GM23338 (cell line): ENCODE data around the gene NAAA.
"Not testable (repeated sequence)": the region's sequence is repeated elsewhere in the genome, so short reads cannot be mapped to it uniquely, and the experiment has no call there.

ENCODE experiments used
- CREB1 ChIP-seq: fragments of 250-450 bp; sonication (Bioruptor Pico); IDR thresholded peaks from 2 replicates; pipeline ENCODE4 v1.5.0; 2020; ENCODE audit warnings: low read depth, mild to moderate bottlenecking, moderate library complexity
- EZH2 ChIP-seq: fragments of 200-600 bp; sonication (generic); IDR thresholded peaks from one replicate; pipeline ENCODE4 v1.8.0; 2017; ENCODE audit warnings: antibody characterized with exemption, mild to moderate bottlenecking, low read depth; ENCODE audit not compliant: unreplicated experiment
- EZH2phosphoT487 ChIP-seq: fragments of 200-600 bp; sonication (generic); IDR thresholded peaks from one replicate; pipeline ENCODE4 v1.8.1; 2018; ENCODE audit warnings: antibody characterized with exemption; ENCODE audit not compliant: unreplicated experiment
- POLR2AphosphoS5 ChIP-seq: IDR thresholded peaks from 2 replicates; pipeline ENCODE4 v1.6.1; 2016; ENCODE audit warnings: antibody characterized with exemption, low read depth
- ZNF114 ChIP-seq: fragments of 250-450 bp; sonication (Bioruptor Pico); IDR thresholded peaks from 2 replicates; pipeline ENCODE4 v1.5.0; 2020; ENCODE audit warnings: mild to moderate bottlenecking, moderate library complexity
- ZNF331 ChIP-seq: fragments of 250-450 bp; sonication (Bioruptor Pico); IDR thresholded peaks from 2 replicates; pipeline ENCODE4 v1.5.0; 2020; ENCODE audit warnings: low read depth, mild to moderate bottlenecking, moderate library complexity
- TF ChIP-seq, protein P1 (sequence below), 2 experiments: fragments of 200-600 bp in 1 of 2; sonication (generic) in 1 of 2; conservative IDR thresholded peaks; 2 replicates each; pipeline versions ENCODE4 v1.5.1 to v1.6.1; 2016 to 2017; ENCODE audit warnings: antibody characterized with exemption in 2 of 2, low read depth in 2 of 2, mild to moderate bottlenecking in 2 of 2, moderate library complexity in 1 of 2
- TF ChIP-seq, protein P2 (sequence below): IDR thresholded peaks from one replicate; pipeline ENCODE4 v1.6.1; 2018; ENCODE audit warnings: antibody characterized with exemption; ENCODE audit not compliant: unreplicated experiment
- TF ChIP-seq, protein P3 (sequence below): IDR thresholded peaks from 2 replicates; pipeline ENCODE4 v1.6.1; 2016; ENCODE audit warnings: antibody characterized with exemption

DNA sequence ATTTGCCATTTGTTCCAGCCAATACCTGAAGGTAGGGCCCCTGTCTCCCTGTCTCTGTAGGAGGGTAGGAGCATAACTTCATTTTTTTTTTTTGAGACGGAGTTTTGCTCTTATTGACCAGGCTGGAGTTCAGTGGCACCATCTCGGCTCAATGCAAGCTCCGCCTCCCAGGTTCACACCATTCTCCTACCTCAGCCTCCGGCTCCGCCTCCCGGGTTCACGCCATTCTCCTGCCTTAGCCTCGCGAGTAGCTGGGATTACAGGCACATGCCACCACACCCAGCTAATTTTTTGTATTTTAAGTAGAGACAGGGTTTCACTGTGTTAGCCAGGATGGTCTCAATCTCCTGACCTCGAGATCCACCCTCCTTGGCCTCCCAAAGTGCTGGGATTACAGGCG is 15.9 kb downstream of the NAAA start:
- TF ChIP-seq, protein P1, sequence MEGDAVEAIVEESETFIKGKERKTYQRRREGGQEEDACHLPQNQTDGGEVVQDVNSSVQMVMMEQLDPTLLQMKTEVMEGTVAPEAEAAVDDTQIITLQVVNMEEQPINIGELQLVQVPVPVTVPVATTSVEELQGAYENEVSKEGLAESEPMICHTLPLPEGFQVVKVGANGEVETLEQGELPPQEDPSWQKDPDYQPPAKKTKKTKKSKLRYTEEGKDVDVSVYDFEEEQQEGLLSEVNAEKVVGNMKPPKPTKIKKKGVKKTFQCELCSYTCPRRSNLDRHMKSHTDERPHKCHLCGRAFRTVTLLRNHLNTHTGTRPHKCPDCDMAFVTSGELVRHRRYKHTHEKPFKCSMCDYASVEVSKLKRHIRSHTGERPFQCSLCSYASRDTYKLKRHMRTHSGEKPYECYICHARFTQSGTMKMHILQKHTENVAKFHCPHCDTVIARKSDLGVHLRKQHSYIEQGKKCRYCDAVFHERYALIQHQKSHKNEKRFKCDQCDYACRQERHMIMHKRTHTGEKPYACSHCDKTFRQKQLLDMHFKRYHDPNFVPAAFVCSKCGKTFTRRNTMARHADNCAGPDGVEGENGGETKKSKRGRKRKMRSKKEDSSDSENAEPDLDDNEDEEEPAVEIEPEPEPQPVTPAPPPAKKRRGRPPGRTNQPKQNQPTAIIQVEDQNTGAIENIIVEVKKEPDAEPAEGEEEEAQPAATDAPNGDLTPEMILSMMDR (conservative IDR thresholded peaks at IDR 0.05; ENCODE audit: low read depth in 2 of 2): not testable (repeated sequence)
- not testable (repeated sequence) for TF ChIP-seq POLR2AphosphoS5; EZH2; ZNF114 (CRISPR knock-in tag); CREB1 (CRISPR knock-in tag); ZNF331 (CRISPR knock-in tag); EZH2phosphoT487
- TF ChIP-seq, protein P2, sequence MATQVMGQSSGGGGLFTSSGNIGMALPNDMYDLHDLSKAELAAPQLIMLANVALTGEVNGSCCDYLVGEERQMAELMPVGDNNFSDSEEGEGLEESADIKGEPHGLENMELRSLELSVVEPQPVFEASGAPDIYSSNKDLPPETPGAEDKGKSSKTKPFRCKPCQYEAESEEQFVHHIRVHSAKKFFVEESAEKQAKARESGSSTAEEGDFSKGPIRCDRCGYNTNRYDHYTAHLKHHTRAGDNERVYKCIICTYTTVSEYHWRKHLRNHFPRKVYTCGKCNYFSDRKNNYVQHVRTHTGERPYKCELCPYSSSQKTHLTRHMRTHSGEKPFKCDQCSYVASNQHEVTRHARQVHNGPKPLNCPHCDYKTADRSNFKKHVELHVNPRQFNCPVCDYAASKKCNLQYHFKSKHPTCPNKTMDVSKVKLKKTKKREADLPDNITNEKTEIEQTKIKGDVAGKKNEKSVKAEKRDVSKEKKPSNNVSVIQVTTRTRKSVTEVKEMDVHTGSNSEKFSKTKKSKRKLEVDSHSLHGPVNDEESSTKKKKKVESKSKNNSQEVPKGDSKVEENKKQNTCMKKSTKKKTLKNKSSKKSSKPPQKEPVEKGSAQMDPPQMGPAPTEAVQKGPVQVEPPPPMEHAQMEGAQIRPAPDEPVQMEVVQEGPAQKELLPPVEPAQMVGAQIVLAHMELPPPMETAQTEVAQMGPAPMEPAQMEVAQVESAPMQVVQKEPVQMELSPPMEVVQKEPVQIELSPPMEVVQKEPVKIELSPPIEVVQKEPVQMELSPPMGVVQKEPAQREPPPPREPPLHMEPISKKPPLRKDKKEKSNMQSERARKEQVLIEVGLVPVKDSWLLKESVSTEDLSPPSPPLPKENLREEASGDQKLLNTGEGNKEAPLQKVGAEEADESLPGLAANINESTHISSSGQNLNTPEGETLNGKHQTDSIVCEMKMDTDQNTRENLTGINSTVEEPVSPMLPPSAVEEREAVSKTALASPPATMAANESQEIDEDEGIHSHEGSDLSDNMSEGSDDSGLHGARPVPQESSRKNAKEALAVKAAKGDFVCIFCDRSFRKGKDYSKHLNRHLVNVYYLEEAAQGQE: not testable (repeated sequence)
- TF ChIP-seq, protein P3, sequence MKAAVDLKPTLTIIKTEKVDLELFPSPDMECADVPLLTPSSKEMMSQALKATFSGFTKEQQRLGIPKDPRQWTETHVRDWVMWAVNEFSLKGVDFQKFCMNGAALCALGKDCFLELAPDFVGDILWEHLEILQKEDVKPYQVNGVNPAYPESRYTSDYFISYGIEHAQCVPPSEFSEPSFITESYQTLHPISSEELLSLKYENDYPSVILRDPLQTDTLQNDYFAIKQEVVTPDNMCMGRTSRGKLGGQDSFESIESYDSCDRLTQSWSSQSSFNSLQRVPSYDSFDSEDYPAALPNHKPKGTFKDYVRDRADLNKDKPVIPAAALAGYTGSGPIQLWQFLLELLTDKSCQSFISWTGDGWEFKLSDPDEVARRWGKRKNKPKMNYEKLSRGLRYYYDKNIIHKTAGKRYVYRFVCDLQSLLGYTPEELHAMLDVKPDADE: not testable (repeated sequence)
